ENCODE data around the gene FGF12.

DNA sequence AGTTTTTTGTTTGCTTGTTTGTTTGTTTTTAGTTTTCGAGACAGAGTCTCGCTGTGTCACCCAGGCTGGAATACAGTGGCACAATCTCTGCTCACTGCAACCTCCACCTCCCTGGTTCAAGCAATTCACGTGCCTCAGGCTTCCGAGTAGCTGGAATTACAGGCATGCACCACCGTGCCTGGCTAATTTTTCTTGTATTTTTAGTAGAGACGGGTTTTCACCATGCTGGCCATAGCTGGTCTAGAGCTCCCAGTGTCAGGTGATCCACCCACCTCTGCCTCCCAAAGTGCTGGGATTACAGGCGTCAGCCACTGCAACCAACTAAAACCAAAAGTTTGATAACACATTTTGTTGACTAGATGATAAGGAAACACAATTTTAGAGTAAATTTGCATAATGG, 372.7 kb downstream of the FGF12 start:
- TF ChIP-seq, protein P1, sequence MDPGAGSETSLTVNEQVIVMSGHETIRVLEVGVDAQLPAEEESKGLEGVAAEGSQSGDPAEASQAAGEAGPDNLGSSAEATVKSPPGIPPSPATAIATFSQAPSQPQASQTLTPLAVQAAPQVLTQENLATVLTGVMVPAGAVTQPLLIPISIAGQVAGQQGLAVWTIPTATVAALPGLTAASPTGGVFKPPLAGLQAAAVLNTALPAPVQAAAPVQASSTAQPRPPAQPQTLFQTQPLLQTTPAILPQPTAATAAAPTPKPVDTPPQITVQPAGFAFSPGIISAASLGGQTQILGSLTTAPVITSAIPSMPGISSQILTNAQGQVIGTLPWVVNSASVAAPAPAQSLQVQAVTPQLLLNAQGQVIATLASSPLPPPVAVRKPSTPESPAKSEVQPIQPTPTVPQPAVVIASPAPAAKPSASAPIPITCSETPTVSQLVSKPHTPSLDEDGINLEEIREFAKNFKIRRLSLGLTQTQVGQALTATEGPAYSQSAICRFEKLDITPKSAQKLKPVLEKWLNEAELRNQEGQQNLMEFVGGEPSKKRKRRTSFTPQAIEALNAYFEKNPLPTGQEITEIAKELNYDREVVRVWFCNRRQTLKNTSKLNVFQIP (CRISPR knock-in tag; IDR thresholded peaks at IDR 0.05; ENCODE audit: borderline replicate concordance, low read depth): no peak
- TF ChIP-seq ZNF8 (CRISPR knock-in tag; IDR thresholded peaks at IDR 0.05): no peak
- TF ChIP-seq PPARA (CRISPR knock-in tag; IDR thresholded peaks at IDR 0.05; ENCODE audit: borderline replicate concordance): no peak
- TF ChIP-seq, protein P2, sequence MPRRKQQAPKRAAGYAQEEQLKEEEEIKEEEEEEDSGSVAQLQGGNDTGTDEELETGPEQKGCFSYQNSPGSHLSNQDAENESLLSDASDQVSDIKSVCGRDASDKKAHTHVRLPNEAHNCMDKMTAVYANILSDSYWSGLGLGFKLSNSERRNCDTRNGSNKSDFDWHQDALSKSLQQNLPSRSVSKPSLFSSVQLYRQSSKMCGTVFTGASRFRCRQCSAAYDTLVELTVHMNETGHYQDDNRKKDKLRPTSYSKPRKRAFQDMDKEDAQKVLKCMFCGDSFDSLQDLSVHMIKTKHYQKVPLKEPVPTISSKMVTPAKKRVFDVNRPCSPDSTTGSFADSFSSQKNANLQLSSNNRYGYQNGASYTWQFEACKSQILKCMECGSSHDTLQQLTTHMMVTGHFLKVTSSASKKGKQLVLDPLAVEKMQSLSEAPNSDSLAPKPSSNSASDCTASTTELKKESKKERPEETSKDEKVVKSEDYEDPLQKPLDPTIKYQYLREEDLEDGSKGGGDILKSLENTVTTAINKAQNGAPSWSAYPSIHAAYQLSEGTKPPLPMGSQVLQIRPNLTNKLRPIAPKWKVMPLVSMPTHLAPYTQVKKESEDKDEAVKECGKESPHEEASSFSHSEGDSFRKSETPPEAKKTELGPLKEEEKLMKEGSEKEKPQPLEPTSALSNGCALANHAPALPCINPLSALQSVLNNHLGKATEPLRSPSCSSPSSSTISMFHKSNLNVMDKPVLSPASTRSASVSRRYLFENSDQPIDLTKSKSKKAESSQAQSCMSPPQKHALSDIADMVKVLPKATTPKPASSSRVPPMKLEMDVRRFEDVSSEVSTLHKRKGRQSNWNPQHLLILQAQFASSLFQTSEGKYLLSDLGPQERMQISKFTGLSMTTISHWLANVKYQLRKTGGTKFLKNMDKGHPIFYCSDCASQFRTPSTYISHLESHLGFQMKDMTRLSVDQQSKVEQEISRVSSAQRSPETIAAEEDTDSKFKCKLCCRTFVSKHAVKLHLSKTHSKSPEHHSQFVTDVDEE (CRISPR knock-in tag; IDR thresholded peaks at IDR 0.05): no peak
- no peak for TF ChIP-seq TOX (CRISPR knock-in tag; IDR thresholded peaks at IDR 0.05; ENCODE audit: borderline replicate concordance)
- TF ChIP-seq, protein P3, sequence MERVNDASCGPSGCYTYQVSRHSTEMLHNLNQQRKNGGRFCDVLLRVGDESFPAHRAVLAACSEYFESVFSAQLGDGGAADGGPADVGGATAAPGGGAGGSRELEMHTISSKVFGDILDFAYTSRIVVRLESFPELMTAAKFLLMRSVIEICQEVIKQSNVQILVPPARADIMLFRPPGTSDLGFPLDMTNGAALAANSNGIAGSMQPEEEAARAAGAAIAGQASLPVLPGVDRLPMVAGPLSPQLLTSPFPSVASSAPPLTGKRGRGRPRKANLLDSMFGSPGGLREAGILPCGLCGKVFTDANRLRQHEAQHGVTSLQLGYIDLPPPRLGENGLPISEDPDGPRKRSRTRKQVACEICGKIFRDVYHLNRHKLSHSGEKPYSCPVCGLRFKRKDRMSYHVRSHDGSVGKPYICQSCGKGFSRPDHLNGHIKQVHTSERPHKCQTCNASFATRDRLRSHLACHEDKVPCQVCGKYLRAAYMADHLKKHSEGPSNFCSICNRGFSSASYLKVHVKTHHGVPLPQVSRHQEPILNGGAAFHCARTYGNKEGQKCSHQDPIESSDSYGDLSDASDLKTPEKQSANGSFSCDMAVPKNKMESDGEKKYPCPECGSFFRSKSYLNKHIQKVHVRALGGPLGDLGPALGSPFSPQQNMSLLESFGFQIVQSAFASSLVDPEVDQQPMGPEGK (CRISPR knock-in tag; IDR thresholded peaks at IDR 0.05; ENCODE audit: borderline replicate concordance): no peak
- no peak for TF ChIP-seq SNAI2 (CRISPR knock-in tag; IDR thresholded peaks at IDR 0.05)
- TF ChIP-seq ZFP30 (CRISPR knock-in tag; IDR thresholded peaks at IDR 0.05): no peak
- TF ChIP-seq ZNF70 (CRISPR knock-in tag; IDR thresholded peaks at IDR 0.05): no peak
- no peak for TF ChIP-seq TCF4 (CRISPR knock-in tag; IDR thresholded peaks at IDR 0.05; ENCODE audit: borderline replicate concordance)
- TF ChIP-seq ZFP3 (CRISPR knock-in tag; IDR thresholded peaks at IDR 0.05): no peak
- TF ChIP-seq ZC3H10 (CRISPR knock-in tag; IDR thresholded peaks at IDR 0.05): no peak
- no peak for TF ChIP-seq RARB (CRISPR knock-in tag; IDR thresholded peaks at IDR 0.05)
